ENCODE results near the gene MVB12B.
"Not testable (repeated sequence)": the region's sequence is repeated elsewhere in the genome, so short reads cannot be mapped to it uniquely, and the experiment has no call there.

MVB12B gene

GRCh38 chr9:126554292-126554691 is 227.7 kb downstream of the MVB12B start:
- DNase-seq (ENCODE audit: low spot score) = no peak
- H3K4me3 ChIP-seq = no peak overlapping the region
- no peak overlapping the region for H3K27ac ChIP-seq
- no peak for TF ChIP-seq CTCF (IDR thresholded peaks at IDR 0.05)

DNA sequence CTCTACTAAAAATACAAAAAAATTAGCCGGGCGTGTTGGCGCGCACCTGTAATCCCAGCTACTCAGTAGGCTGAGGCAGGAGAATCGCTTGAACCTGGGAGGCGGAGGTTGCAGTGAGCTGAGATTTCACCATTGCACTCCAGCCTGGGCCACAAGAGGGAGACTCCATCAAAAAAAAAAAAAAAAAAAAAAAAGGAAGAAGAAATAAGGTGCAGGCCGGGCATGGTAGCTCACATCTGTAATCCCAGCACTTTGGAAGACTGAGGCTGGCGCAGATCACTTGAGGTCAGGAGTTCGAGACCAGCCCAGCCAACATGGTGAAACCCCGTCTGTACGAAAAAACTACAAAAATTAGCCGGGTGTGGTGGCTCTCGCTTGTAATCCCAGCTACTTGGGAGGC is 228.8 kb downstream of the MVB12B start:
- not testable (repeated sequence) for DNase-seq (ENCODE audit: low spot score); H3K4me3 ChIP-seq; H3K27ac ChIP-seq

Data from coronary artery (tissue), 2 donors.